ENCODE measurements around the gene F2R. TPM values are rescaled to one million over a fixed set of nuclear protein-coding genes. Genes with fewer than 3 reads are reported as not detected.
A peak's percentile ranks its signal among the peaks of the same experiment; 100 is the strongest.
"Not testable (repeated sequence)": the region's sequence is repeated elsewhere in the genome, so short reads cannot be mapped to it uniquely, and the experiment has no call there.

F2R gene
- total and polyA plus RNA-seq, 12 donors = 3.1 to 20.9 (median 11.1) TPM

DNA sequence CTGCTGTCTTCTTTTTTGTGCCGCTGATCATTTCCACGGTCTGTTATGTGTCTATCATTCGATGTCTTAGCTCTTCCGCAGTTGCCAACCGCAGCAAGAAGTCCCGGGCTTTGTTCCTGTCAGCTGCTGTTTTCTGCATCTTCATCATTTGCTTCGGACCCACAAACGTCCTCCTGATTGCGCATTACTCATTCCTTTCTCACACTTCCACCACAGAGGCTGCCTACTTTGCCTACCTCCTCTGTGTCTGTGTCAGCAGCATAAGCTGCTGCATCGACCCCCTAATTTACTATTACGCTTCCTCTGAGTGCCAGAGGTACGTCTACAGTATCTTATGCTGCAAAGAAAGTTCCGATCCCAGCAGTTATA is 17.1 kb downstream of the F2R start:
- WGBS, 2 donors = 92 to 94% methylated on average over 13 of the region's 13 CpGs
- TF ChIP-seq, protein P1, sequence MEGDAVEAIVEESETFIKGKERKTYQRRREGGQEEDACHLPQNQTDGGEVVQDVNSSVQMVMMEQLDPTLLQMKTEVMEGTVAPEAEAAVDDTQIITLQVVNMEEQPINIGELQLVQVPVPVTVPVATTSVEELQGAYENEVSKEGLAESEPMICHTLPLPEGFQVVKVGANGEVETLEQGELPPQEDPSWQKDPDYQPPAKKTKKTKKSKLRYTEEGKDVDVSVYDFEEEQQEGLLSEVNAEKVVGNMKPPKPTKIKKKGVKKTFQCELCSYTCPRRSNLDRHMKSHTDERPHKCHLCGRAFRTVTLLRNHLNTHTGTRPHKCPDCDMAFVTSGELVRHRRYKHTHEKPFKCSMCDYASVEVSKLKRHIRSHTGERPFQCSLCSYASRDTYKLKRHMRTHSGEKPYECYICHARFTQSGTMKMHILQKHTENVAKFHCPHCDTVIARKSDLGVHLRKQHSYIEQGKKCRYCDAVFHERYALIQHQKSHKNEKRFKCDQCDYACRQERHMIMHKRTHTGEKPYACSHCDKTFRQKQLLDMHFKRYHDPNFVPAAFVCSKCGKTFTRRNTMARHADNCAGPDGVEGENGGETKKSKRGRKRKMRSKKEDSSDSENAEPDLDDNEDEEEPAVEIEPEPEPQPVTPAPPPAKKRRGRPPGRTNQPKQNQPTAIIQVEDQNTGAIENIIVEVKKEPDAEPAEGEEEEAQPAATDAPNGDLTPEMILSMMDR (IDR thresholded peaks at IDR 0.05) = no peak
- ATAC-seq (peak in 1 of 8 donors; percentile 17), DNase-seq (no peak)
- Histone ChIP-seq H3K4me1 (peaks cover 0 to 22% (median 12%) of the 10 kb centered on the region in 9 donors), H3K9me3 (peaks cover 0 to 30% (median 20%) of the 10 kb centered on the region in 11 donors), H3K27ac (peak overlapping the region in 1 of 10 donors; percentile 75), H3K36me3 (peaks cover 0 to 58% (median 7%) of the 10 kb centered on the region in 9 donors), H3K4me3 (no peak overlapping the region), H3K27me3 (no peaks in the 10 kb centered on the region)
- intact Hi-C loops (cut with DNase I) = loop anchor here in 1 of 10 donors (5.0 kb wide), 1 partner anchor 1509 kb away; no protein-coding TSS in a partner anchor

DNA sequence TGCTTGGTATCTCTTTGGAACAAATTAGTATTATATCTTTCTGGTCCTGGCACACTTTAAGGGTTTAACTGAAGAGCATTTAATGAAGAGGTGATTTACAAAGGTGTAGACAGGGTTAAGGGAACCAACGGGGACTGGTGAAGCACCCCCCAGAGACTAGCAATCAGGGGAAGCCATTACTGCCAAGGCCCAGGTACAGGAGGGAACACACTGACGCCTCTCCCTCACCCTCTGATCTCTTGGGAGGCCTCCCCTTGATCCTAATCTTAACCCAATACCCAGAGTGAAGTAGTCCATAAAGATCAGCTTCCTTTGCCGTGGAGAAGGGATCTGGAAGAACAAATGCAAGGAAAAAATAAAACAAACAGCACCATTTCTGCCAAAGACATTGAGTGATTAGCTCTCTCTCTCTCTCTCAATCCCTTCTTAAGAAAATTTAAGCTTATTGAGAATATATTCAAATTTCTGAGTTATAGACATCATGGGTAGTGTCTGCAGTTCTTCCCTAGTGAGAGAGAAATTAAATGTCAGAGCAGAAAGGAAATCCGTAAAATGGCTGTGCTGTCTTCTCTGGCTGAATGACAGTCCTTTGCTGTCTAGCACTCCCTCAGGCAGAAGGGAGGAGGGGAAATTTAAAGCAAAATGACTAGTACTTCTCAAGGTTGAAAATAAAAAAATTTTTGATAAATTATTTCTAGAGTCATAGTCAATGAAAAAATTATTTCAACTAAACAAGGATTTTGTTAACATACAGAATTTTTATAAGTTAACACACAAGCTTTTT is 20.0 kb downstream of the F2R start:
- intact Hi-C loops (cut with DNase I) = loop anchor here in 1 of 10 donors (5.0 kb wide), 1 partner anchor 36 kb away; no protein-coding TSS in a partner anchor

DNA sequence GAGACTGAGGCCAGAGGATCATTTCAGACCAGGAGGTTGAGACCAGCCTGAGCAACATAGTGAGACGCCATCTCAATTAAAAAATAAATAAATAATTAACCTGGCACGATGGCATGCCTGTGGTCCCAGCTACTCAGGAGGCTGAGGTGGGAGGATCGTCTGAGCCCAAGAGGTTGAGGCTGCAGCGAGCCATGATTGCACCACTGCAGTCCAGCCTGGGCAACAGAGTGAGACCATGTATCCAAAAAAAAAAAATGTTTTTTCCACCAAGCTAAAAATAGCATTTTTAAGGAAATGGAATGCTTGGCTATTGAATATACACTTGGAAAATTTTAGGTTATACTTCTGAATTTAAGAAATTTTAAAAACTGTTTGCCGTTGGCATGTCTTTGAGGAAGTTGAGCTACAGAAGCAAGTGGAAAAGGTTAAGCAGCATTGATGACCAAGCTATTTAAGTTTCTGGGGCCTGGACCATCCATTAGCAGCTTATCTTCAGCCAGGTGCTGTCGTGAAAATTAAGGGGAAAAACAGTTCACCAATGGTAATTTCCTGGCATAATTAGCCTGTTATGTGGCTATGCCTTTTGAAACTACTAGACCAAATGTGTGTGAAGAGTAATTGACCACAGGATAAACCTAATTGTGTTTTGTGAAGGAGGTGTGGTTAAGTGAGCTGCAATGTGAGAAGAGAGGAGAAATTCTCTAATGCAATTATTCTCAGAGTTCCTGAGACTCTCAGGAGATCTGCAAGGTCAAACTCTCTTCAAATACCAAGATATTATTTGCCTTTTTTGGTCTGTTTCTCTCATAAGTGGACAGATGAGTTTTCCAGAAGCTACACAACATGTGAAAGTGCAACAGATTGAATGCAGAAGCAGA is 21.0 kb downstream of the F2R start:
- H3K36me3 ChIP-seq = peaks cover 0 to 27% (median 5%) of the 10 kb centered on the region in 9 donors
- H3K27ac ChIP-seq = peak overlapping the region in 6 of 10 donors; percentile 6 to 80 (median 28)
- ATAC-seq (peak in 5 of 8 donors; percentile 8 to 64 (median 43)), DNase-seq (no peak)
- H3K4me1 ChIP-seq = peaks cover 0 to 38% (median 21%) of the 10 kb centered on the region in 9 donors
- no peaks in the 10 kb centered on the region for H3K9me3 ChIP-seq
- H3K4me3 ChIP-seq = no peak overlapping the region
- H3K27me3 ChIP-seq = no peaks in the 10 kb centered on the region
- TF ChIP-seq, protein P1 (IDR thresholded peaks at IDR 0.05) = no peak
- intact Hi-C loops (cut with DNase I) = loop anchor here in 1 of 10 donors (5.0 kb wide), 1 partner anchor 35 kb away; no protein-coding TSS in a partner anchor
- 68 to 74% methylated on average over 6 of the region's 6 CpGs for WGBS, 2 donors

More for the DNA sequence above, 20.0 kb downstream of the F2R start:
- Histone ChIP-seq H3K27me3 (no peaks in the 10 kb centered on the region), H3K9me3 (peaks cover 0 to 1% (median 0%) of the 10 kb centered on the region in 11 donors), H3K36me3 (peaks cover 0 to 29% (median 5%) of the 10 kb centered on the region in 9 donors), H3K4me3 (no peak overlapping the region), H3K27ac (peak overlapping the region in 4 of 10 donors; percentile 2 to 80 (median 54)), H3K4me1 (peaks cover 0 to 38% (median 21%) of the 10 kb centered on the region in 9 donors)
- TF ChIP-seq, protein P1 (IDR thresholded peaks at IDR 0.05) = no peak
- DNase-seq (no peak), ATAC-seq (no peak)
- 51 to 55% methylated on average over 4 of the region's 4 CpGs for WGBS, 2 donors

DNA sequence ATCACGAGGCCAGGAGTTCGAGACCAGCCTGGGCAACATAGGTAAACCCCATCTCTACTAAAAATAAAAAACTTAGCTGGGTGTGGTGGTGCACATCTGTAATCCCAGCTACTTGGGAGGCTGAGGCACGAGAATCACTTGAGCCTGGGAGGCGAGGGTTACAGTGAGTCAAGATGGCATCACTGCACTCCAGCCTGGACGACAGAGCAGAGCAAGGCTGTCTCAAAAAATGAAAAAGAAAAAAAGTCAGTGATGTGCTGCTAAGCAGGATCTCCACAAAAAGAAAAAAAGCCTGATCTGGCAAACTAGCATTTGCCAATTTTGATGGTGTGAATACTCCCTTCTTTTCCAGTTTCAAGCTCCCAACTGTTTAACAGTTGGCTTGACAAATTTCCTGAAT is 21.9 kb downstream of the F2R start:
- WGBS, 2 donors = 86 to 87% methylated on average over 5 of the region's 5 CpGs
- peak overlapping the region in 5 of 10 donors; percentile 26 to 80 (median 45) for H3K27ac ChIP-seq
- intact Hi-C loops (cut with DNase I) = loop anchor here in 1 of 10 donors (5.0 kb wide), 1 partner anchor 34 kb away; no protein-coding TSS in a partner anchor
- TF ChIP-seq, protein P1 (IDR thresholded peaks at IDR 0.05) = no peak
- no peaks in the 10 kb centered on the region for H3K27me3 ChIP-seq
- H3K4me1 ChIP-seq = peaks cover 0 to 38% (median 21%) of the 10 kb centered on the region in 9 donors
- H3K4me3 ChIP-seq = no peak overlapping the region
- DNase-seq (no peak), ATAC-seq (no peak)
- H3K36me3 ChIP-seq = peaks cover 0 to 19% (median 0%) of the 10 kb centered on the region in 9 donors
- H3K9me3 ChIP-seq = no peaks in the 10 kb centered on the region

DNA sequence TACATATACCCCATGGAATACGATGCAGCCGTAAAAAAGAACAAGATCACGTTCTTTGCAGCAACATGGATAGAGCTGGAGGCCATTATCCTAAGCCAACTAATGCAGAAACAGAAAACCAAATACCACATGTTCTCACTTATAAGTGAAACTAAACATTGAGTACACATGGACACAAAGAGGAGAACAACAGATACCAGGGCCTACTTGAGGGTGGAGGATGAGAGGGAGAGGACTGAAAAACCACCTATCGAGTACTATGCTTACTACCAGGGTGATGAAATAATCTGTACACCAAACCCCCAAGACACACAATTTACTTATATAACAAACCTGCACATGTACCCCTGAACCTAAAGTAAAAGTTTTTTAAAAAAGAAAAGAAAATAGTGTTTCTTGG is 25.6 kb downstream of the F2R start:
- not testable (repeated sequence) for H3K9me3 ChIP-seq
- 97 to 98% methylated on average over 4 of the region's 4 CpGs for WGBS, 2 donors

More for the DNA sequence above, 25.6 kb downstream of the F2R start:
- H3K4me3 ChIP-seq; ATAC-seq; intact Hi-C loops (cut with DNase I); H3K27ac ChIP-seq; H3K27me3 ChIP-seq; DNase-seq; H3K36me3 ChIP-seq: not testable (repeated sequence)
- peaks cover 0 to 32% (median 18%) of the 10 kb centered on the region in 9 donors for H3K4me1 ChIP-seq

Data from heart right ventricle (tissue), 16 donors.